DMS153 (cell line): ENCODE results near the gene SLC25A2.
"Not testable (repeated sequence)": the region's sequence is repeated elsewhere in the genome, so short reads cannot be mapped to it uniquely, and the experiment has no call there.

Source experiments
- DNase-seq: peaks from one replicate; lab custom pipeline; 2025; lab: John Stamatoyannopoulos, UW

The SLC25A2 gene

DNA sequence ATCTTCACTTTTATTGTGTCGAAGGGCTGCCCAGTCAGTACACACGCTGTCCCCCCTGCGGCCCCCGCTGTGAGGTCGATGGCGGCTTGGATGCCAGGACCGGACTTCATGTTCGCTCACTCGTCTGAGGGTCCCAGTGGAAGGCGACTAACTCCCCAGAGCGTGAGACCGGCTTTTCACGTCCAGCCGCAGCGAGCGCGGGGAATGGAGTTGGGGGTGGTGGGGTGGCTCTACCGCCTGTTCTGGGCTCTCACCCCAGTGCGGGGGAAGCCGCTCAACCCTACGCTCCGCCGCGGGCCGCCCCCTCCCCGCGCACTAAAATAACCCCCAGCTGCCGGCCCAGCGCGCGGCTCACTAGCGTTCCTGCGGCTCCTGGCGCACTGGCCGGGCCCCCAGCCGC lies at the start of gene SLC25A2:
Gene SLC25A2, minus strand, starts transcription at position 294 of the 400 bp plus-strand sequence. Its CDS starts 184 bp downstream, at position 110.
- no peak for DNase-seq

DNA sequence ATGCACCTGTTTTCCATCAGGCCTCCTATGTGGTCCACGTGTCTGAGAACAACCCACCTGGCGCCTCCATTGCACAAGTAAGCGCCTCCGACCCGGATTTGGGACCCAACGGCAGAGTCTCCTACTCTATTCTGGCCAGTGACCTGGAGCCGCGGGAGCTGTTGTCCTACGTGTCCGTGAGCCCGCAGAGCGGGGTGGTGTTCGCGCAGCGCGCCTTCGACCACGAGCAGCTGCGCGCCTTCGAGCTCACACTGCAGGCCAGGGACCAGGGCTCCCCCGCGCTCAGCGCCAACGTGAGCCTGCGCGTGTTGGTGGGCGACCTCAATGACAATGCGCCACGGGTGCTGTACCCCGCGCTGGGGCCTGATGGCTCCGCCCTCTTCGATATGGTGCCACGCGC lies 47.7 kb upstream of the SLC25A2 start:
- no peak for DNase-seq

DNA sequence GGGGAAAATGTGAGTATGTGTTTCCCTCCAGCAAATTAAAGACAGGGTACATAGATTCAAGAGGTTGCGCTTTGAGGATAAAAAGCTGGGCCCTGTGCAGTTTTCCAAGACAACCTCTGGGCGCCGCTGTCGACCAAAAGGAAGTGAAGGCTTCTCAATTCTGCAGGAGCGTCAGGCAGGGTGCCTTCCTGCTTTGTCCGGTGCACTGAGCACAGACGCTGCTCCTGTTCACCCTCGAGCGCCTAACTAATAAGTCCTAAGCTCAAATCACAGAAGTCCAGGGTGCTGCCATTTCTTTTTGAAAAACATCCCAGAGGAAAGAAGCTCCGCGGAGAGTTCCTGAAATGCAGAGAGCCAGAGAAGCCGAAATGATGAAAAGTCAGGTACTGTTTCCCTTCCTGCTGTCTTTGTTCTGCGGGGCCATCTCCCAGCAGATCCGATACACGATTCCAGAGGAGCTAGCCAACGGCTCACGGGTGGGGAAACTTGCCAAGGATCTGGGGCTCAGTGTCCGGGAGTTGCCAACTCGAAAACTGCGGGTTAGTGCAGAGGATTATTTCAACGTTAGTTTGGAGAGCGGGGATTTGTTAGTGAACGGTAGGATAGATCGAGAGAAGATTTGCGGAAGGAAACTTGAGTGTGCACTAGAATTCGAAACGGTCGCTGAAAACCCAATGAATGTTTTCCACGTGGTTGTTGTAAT lies 46.2 kb upstream of the SLC25A2 start, which contains the start of gene PCDHGB1:
Gene PCDHGB1, plus strand, starts transcription at position 183 of the 703 bp plus-strand sequence. Its CDS starts 162 bp downstream, at position 345.
- DNase-seq: no peak

DNA sequence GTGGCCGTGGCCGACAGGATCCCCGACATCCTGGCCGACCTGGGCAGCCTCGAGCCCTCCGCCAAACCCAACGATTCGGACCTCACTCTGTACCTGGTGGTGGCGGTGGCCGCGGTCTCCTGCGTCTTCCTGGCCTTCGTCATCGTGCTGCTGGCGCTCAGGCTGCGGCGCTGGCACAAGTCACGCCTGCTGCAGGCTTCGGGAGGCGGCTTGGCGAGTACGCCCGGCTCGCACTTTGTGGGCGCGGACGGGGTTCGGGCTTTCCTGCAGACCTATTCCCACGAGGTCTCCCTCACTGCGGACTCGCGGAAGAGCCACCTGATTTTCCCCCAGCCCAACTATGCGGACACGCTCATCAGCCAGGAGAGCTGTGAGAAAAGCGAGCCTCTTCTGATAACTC lies 42.2 kb upstream of the SLC25A2 start:
- not testable (repeated sequence) for DNase-seq

DNA sequence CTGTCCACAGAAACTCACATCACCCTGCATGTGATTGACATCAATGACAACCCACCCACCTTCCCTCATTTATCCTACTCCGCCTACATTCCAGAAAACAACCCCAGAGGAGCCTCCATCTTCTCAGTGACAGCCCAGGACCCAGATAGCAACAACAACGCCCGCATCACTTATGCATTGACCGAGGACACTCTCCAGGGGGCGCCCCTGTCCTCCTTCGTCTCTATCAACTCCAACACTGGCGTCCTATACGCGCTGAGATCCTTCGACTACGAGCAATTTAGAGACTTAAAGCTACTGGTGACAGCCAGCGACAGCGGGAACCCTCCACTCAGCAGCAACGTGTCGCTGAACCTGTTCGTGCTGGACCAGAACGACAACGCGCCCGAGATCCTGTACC lies 41.5 kb upstream of the SLC25A2 start:
- no peak for DNase-seq

DNA sequence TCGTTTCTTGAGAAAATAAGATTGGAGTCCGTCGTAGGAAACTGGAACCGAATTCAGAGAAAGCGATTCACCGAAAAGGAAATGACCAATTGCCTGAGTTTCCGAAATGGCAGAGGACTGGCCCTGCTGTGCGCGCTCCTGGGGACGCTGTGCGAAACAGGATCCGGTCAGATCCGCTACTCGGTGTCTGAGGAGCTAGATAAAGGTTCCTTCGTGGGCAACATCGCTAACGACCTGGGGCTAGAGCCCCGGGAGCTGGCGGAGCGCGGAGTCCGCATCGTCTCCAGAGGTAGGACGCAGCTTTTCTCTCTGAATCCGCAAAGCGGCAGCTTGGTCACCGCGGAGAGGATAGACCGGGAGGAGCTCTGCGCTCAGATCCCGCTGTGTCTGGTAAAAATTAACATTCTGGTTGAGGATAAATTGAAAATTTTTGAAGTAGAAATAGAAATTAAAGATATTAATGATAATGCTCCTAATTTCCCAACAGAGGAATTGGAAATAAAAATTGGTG lies 40.2 kb upstream of the SLC25A2 start:
- DNase-seq: no peak

DNA sequence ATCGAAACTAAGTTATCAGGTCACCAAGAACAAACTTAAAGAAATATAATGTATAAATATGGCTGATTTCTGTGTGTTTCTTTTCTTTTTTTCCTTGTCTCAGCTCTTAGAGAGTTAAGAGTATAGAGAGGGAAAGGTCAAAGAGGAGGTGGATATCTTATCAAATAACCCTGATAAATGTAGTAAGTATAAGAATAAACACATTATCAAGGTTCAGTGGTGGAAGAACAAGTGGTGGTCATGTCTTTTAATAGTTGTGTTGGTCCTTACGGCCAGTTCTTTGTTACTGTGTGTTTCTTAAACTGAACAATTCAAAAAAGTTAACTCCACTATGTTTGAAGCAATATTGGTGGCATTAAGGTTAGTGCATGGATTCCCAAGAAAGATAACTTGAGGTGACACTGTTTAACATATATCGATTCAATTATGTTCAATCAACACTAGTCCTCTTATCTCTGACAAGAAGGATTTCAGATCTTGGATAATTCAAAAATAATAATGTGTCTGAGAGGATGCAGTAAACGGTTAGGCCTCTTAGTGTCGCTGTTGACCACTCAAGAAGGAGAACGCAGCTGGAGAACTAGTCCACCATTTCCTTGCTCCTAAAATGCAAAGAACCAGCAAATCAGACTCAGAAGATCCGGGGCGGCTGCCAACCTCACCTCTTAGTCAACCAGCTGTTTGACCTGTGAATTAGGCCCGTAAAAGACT lies 39.5 kb upstream of the SLC25A2 start, which contains the start of gene PCDHGA3:
Gene PCDHGA3, plus strand, starts transcription at position 588 of the 711 bp plus-strand sequence. CDS start 205 bp downstream, outside the sequence.
- DNase-seq: no peak

DNA sequence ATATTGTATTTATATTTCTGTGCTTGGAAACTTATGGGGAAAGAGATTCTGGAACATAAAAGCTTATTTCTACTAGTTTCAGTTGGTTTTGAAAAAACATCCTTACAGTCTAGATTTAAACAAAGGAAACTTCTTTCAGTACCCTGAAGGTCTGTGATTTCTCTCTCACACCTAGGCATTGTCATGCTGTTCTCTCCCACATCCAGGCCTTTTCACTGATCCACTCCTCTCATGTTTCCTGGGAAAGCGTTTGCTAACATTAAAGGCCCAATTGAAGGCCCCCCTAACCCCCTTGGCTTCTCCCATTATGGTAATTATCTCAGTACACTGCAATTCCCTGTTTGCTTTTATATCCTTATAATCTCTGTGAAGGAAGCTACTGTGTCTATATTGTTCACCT lies 38.9 kb upstream of the SLC25A2 start:
- DNase-seq: no peak

DNA sequence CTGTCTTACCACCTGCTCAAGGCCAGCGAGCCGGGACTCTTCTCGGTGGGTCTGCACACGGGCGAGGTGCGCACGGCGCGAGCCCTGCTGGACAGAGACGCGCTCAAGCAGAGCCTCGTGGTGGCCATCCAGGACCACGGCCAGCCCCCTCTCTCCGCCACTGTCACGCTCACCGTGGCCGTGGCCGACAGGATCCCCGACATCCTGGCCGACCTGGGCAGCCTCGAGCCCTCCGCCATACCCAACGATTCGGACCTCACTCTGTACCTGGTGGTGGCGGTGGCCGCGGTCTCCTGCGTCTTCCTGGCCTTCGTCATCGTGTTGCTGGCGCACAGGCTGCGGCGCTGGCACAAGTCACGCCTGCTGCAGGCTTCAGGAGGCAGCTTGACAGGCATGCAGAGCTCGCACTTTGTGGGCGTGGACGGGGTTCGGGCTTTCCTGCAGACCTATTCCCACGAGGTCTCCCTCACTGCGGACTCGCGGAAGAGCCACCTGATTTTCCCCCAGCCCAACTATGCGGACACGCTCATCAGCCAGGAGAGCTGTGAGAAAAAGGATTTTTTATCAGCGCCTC lies 37.0 kb upstream of the SLC25A2 start:
- not testable (repeated sequence) for DNase-seq

DNA sequence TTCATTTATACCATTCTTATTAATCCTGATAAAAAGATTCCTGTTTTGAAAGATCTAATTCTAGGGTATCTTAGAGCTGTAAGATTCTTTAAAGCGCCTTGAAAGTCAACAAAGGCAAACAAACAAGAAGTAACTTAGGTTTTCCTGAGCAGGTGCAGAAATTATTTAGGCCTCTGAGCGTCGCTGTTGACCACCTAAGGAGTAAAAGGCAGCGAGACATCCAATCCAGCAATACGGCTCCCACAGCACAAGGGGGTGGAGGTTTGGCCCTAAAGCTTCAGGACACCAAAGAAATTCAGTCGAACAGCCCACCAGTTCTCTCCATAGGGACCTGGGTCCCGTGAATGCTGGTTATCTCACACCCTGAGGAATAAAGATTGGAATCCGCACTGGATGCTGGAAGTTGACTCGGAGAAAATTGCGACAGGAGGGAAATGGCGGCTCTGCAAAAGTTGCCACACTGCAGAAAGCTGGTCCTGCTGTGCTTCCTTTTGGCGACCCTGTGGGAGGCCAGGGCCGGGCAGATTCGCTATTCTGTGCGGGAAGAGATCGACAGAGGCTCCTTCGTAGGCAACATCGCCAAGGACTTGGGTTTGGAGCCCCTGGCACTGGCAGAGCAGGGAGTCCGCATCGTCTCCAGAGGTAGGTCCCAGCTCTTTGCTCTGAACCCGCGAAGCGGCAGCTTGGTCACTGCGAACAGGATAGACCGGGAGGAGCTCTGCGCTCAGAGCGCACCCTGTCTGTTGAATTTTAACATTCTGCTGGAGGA lies 34.9 kb upstream of the SLC25A2 start, which contains the start of gene PCDHGA2:
Gene PCDHGA2, plus strand, starts transcription at position 223 of the 769 bp plus-strand sequence.
- no peak for DNase-seq

DNA sequence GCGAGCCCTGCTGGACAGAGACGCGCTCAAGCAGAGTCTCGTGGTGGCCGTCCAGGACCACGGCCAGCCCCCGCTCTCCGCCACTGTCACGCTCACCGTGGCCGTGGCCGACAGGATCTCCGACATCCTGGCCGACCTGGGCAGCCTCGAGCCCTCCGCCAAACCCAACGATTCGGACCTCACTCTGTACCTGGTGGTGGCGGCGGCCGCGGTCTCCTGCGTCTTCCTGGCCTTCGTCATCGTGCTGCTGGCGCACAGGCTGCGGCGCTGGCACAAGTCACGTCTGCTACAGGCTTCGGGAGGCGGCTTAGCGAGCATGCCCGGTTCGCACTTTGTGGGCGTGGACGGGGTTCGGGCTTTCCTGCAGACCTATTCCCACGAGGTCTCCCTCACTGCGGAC lies 28.7 kb upstream of the SLC25A2 start:
- DNase-seq: not testable (repeated sequence)

DNA sequence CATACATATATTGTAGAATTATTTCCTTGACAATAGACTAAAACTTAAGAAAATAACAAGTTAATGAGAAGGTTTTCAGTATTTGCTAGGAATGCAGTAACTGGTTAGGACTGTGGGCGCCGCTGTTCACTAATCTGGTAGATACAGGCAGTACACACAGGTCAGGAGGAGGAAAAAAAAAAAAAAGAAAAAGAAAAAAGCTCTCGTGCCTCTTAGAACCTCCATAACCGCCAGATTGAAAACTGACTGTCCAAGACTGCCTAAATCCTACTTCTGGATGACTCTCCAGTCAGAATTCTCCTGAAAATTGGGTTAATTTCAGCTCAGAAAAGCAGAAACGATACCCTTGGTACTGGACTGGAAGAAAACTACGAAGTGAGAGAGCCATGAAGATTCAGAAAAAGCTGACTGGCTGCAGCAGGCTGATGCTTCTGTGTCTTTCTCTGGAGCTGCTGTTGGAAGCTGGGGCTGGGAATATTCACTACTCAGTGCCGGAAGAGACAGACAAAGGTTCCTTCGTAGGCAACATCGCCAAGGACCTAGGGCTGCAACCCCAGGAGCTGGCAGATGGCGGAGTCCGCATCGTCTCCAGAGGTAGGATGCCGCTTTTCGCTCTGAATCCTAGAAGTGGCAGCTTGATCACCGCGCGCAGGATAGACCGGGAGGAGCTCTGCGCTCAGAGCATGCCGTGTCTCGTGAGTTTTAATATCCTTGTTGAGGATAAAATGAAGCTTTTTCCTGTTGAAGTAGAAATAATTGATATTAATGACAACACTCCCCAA lies 26.6 kb upstream of the SLC25A2 start, which contains the start of gene PCDHGA1:
Gene PCDHGA1, plus strand, starts transcription at position 216 of the 782 bp plus-strand sequence.
- DNase-seq: peak; percentile 0

DNA sequence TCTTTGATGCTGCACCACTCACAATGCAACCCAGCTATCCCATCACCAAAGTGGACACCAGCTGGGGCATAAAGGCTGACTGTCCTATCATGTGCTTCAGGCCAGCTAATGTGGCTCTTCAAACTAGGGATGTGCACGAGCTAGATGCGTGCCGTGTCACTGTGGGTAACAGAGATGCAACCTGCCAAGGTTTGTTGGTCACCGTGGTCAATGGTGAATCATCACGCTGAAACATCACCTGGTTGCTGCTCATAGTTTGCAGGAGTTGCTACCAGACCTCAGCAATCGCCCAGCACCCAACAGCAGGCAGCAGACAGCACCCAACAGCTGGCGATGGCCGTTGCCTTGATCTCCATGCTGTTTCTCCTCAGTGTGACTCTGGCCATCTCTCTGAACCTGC lies 24.4 kb upstream of the SLC25A2 start:
- DNase-seq: no peak

DNA sequence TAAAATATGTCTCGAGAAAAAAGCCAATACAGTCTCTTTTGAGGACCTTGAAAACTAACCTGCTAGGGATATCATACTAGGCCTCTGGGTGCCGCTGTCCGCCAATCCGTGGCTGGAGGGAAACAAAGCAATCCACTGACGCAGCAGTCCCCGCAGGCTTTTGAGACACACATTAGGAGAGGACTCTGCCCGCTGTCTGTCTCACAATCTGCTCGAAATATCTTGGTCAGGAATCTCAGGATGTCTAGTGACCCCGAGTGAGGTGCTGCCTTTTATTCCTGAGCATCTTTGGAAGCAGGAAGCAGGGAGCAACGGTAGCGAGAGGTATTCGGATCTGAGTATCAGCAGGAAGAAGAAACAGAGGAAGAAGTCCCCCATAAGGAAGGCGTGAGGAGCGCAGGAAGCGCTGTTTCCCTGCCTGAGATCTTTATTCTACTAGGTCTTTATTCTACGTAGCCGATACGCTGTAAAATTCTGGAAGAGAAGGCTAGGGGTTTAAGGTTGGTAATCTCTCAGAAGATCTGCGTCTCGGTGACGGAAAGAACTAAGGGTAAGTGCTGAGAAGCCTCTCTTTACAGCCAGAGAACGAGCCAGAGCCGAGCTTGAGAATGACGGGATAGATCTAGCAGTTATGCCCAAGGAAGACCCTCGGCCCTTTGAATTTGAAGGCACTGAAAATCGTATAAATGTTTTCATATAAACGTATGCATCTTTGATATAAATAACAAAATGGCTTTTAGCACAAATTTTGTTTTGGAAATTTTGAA lies 22.4 kb upstream of the SLC25A2 start:
- DNase-seq: no peak

DNA sequence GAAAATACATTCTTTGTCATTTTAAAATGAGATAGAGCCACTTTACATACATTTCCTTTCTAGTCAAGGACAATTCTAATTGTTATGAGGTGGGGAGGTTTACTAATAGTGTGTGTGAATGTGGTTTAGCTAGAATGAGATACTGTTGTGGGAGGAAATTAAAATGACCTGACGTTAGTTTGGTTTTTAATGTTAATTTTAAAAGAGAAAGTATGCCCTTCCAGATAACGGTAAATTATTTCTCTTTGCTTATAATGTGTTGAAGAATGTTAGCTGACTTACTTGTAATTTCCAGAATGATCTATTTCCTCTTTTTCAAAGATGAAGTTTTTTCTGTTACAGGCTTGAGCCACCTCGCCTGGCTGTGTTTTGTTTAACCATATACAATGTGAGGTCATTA lies 18.4 kb upstream of the SLC25A2 start:
- no peak for DNase-seq

DNA sequence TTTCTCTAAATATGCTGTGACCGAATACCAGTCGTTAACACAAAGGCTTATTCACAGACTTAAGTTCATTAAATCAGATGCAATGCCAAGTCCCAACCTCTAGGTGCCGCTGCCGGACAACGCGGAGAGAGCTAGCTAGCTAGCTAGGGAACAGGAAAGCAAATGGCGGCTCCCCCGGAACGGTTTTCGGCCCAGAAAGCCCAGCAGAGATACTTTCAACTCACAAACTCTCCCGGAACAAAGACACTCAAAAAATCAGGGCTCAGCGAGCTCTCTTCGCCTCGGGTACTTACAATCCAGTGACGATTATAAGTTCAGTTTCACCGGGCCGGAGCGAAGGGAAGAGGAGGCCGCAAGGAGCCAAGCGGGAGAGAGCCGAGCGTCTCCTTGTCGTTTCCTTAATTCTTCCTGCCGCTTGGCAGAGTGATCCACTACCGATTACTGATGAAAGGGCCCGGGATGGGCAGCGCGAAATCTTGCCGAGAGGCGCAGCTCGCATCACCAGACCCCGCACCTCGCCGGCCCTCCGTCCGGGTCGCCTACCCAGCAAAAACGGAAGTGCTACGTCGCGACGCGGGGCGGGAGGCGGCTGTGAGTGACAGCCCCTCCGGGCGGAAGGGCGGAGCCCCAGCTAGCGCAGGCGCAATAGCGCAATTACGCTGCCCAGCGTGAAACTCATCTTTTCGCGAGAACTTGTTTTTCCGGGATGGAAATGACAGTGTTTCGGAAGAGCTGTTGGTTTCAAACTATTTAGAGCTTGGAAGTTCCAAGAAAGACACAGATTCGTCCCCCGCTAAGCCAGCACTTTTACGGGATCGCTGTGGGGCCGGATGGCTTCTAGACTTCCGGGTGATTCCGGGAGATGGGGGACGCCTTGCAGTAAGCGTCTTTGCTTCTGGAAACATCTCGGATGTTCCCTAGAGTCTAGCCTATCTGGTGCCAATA lies 16.6 kb upstream of the SLC25A2 start, which contains the start of gene TAF7:
Gene TAF7, minus strand, starts transcription at position 560 of the 945 bp plus-strand sequence. CDS start 740 bp downstream, outside the sequence.
- DNase-seq: peak; percentile 72

DNA sequence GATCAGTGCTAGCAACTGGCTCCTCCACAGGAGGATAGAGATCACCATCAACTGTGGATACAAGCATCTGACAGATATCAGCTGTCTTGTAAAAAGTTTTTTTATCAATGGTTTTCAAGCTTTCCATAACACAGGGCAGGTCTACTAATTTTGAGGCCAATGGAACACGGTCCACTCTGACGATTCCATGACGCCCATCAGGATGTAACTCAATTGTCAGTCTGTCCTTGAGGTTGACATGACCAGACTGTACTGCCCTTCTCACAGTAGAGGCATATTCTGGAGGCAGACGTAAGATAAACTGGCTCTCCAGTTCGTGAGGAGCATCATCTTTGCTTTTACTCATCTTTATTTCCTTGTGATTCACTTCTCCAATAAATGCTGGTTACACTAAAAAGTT lies 15.8 kb upstream of the SLC25A2 start:
- no peak for DNase-seq

DNA sequence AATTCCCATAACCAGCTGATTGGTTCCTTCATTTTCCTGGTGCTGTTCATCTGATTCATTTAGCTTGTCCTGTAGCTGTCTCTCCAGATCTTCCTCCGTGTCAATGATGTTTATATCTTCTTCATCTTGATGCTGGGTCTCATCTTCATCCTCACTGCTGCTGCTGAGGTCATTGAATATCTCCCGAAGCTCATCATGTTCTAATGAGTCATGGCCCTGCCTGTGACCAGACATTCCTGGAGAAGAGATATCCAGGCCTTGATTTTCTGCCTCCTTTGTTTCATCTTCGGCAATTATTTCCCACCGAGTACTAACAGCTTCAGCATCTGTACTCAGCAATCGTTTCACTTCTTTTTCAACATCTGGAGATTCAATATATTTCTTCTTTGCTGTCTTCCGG lies 15.4 kb upstream of the SLC25A2 start:
- DNase-seq: no peak

DNA sequence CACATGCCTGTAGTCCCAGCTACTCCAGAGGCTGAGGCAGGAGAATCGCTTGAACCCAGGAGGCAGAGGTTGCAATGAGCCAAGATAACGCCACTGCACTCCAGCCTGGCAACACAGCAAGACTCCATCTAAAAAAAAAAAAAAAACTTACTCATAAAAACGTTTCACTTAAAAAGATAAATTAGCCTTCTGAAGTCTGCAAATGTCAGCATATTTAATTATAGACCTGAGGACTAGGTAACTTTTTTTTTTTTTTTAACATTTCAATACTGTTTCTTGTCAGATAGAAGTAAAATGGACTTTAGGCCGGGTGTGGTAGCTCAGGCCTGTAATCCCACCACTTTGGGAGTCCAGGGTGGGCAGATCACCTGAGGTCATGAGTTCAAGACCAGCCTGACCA lies 13.1 kb upstream of the SLC25A2 start:
- not testable (repeated sequence) for DNase-seq
